Breast epithelium (tissue), 4 donors: ENCODE data around the gene CD99L2. TPM values are rescaled to one million over a fixed set of nuclear protein-coding genes. Genes with fewer than 3 reads are reported as not detected.
A peak's percentile ranks its signal among the peaks of the same experiment; 100 is the strongest.

Experiments used
- DNase-seq, 2 donors: peaks; one replicate each; pipeline ENCODE4 v3.0.0-alpha.2; 2019; ENCODE audit warnings: low spot score in 2 of 2
- H3K27ac ChIP-seq, 2 donors: fragments of 200-600 bp; sonication (generic) in 1 of 2; one replicate each; pipeline ENCODE4 v1.5.1; 2016 to 2019; ENCODE audit warnings: mild to moderate bottlenecking in 1 of 2
- H3K27me3 ChIP-seq, 2 donors: fragments of 200-600 bp; sonication (generic) in 1 of 2; one replicate each; pipeline versions ENCODE4 v1.5.1 to v1.6.0; 2017 to 2019; ENCODE audit warnings: control low read depth in 1 of 2, mild to moderate bottlenecking in 1 of 2
- H3K36me3 ChIP-seq: fragments of 200-600 bp; one replicate; pipeline ENCODE4 v1.5.1; 2019
- H3K4me1 ChIP-seq, 2 donors: fragments of 200-600 bp; sonication (generic); one replicate each; pipeline ENCODE4 v1.5.1; 2016 to 2019; ENCODE audit warnings: control low read depth in 1 of 2
- H3K4me3 ChIP-seq, 3 donors: fragments of 200-600 bp; sonication (generic); 1 replicate in 2 of 3; 2 replicates in 1 of 3; pipeline ENCODE4 v1.5.1; 2016 to 2019; ENCODE audit warnings: mild to moderate bottlenecking in 3 of 3, moderate library complexity in 2 of 3
- H3K9me3 ChIP-seq, 2 donors: fragments of 200-600 bp; sonication (generic) in 1 of 2; one replicate each; pipeline ENCODE4 v1.5.1; 2016 to 2019; ENCODE audit warnings: control low read depth in 1 of 2
- POLR2A ChIP-seq: fragments of 450-650 bp; IDR thresholded peaks from one replicate; pipeline ENCODE4 v1.6.1; 2016; ENCODE audit warnings: antibody characterized with exemption, mild to moderate bottlenecking, moderate library complexity
- POLR2AphosphoS5 ChIP-seq, 3 donors: sonication (generic); formaldehyde crosslinking; IDR thresholded peaks; one replicate each; pipeline ENCODE4 v1.6.1; 2017; ENCODE audit warnings: antibody characterized with exemption in 3 of 3
- intact Hi-C: fragments of 100-400 bp; cut with DNase I; formaldehyde crosslinking; loops from one replicate; pipeline ENCODE4 v1.15.1; 2023; ENCODE audit warnings: low total_unique reads
- total RNA-seq, 3 donors: library from RNA; depleted of rRNA; stranded (reverse); fragments of >200 nt; gene quantifications; one replicate each; pipeline ENCODE4 v1.1.0, GENCODE V29; 2016
- TF ChIP-seq, protein P1 (sequence below), 3 donors: fragments of 450-650 bp; IDR thresholded peaks; one replicate each; pipeline ENCODE4 v1.5.1; 2016 to 2017; ENCODE audit warnings: antibody characterized with exemption in 3 of 3, mild to moderate bottlenecking in 3 of 3, moderate library complexity in 3 of 3

The CD99L2 gene
- total RNA-seq, 3 donors from 2014 or later = 28.1 to 81.4 (median 32.1) TPM

DNA sequence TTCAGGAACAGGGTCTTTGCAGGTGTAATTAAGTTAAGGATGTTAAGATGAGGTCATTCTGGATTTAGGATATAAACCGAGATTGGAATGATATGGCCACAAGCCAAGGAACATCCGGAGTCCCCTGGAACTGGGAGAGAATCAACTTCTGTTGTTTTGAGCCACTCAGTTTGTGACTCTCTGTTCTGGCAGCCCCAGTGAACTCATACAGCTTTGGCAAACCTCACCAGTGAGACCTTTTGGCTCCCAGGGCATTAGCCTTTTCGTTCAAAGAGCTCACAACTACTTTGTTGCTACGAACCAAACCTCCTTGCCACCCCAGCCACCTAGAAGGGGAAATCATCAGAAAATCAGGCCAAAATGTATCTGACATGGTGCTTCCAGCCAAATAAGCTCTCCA lies 124.8 kb downstream of the CD99L2 start:
- Histone ChIP-seq H3K27me3 (peaks cover 0 to 4% of the 10 kb centered on the region in 2 donors), H3K36me3 (no peaks in the 10 kb centered on the region), H3K4me3 (no peak overlapping the region), H3K4me1 (no peaks in the 10 kb centered on the region), H3K9me3 (no peaks in the 10 kb centered on the region), H3K27ac (no peak overlapping the region)
- no peak for DNase-seq
- TF ChIP-seq POLR2AphosphoS5 (IDR thresholded peaks at IDR 0.05) (no peak), POLR2A (no peak)
- TF ChIP-seq, protein P1, sequence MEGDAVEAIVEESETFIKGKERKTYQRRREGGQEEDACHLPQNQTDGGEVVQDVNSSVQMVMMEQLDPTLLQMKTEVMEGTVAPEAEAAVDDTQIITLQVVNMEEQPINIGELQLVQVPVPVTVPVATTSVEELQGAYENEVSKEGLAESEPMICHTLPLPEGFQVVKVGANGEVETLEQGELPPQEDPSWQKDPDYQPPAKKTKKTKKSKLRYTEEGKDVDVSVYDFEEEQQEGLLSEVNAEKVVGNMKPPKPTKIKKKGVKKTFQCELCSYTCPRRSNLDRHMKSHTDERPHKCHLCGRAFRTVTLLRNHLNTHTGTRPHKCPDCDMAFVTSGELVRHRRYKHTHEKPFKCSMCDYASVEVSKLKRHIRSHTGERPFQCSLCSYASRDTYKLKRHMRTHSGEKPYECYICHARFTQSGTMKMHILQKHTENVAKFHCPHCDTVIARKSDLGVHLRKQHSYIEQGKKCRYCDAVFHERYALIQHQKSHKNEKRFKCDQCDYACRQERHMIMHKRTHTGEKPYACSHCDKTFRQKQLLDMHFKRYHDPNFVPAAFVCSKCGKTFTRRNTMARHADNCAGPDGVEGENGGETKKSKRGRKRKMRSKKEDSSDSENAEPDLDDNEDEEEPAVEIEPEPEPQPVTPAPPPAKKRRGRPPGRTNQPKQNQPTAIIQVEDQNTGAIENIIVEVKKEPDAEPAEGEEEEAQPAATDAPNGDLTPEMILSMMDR (IDR thresholded peaks at IDR 0.05) = no peak
- intact Hi-C loops = no loop called here

DNA sequence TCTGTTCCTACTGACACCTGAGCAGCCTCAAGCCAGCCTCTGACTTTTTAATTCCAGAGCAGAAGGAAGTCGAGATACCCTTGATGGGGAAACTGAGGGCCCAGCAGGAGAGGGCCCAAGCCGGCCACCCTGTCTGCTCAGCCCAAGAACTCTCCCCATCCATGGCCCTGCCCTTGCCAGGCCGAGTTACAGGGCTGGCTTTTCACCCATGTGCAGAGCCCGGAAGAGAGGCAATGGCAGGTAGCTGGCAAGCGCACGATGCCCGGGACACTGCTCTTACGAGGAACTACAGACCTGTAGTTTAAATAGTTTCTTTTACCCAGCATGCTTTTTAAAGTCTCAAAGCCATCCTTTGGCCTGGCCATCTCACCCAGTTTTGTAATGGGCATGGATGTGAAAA lies 125.4 kb downstream of the CD99L2 start:
- peaks cover 0 to 4% of the 10 kb centered on the region in 2 donors for H3K27me3 ChIP-seq
- H3K4me3 ChIP-seq = no peak overlapping the region
- intact Hi-C loops = no loop called here
- H3K36me3 ChIP-seq = no peaks in the 10 kb centered on the region
- H3K9me3 ChIP-seq = no peaks in the 10 kb centered on the region
- DNase-seq = no peak
- H3K4me1 ChIP-seq = no peaks in the 10 kb centered on the region
- TF ChIP-seq POLR2A (no peak), POLR2AphosphoS5 (IDR thresholded peaks at IDR 0.05) (no peak)
- TF ChIP-seq, protein P1 (IDR thresholded peaks at IDR 0.05) = no peak
- no peak overlapping the region for H3K27ac ChIP-seq

DNA sequence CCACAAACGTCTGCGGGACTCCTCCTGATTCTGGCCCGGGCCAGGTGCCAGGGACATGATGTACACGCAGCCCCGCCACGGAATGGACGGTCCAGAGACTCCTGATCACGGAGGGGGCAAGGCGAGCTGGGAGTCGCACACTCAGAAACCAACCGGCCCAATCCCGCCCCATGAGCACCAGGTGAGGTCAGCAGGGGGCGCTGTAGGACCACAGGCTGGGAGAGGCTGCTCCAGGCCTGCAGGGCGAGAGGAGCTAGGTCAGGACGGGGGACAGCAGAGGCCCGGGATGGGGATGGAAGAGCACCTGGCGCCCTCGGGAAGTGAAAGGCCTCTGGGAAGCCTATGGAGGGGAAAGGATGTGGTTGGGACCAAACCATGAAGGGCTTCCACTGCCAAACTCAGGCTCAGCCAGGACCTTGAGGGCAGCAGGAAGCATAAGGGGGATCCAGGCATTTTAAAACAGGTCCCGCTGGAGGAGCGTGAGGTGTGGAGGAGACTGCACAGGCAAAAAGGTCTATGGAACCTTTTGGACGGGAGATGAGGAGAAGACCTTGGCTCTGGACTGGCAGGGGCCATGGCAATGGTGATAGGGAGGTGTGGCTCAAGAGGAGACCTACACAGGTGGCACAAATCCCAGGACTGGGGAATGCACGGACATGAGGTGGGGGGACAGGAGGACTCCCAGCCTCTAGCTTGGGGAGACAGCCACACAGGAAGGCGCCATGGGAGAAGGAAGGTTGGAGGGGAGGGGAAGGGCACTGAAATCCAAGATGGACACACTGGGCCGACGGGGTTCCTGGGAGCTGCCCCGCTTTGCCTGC lies 126.1 kb downstream of the CD99L2 start:
- Histone ChIP-seq H3K4me1 (no peaks in the 10 kb centered on the region), H3K27me3 (peaks cover 0 to 4% of the 10 kb centered on the region in 2 donors), H3K4me3 (no peak overlapping the region), H3K36me3 (no peaks in the 10 kb centered on the region), H3K27ac (no peak overlapping the region), H3K9me3 (no peaks in the 10 kb centered on the region)
- DNase-seq = peak; percentile 39 to 72
- TF ChIP-seq POLR2AphosphoS5 (IDR thresholded peaks at IDR 0.05) = no peak
- TF ChIP-seq, protein P1 (IDR thresholded peaks at IDR 0.05) = peak; percentile 49 to 72 (median 65)
- intact Hi-C loops = no loop called here

DNA sequence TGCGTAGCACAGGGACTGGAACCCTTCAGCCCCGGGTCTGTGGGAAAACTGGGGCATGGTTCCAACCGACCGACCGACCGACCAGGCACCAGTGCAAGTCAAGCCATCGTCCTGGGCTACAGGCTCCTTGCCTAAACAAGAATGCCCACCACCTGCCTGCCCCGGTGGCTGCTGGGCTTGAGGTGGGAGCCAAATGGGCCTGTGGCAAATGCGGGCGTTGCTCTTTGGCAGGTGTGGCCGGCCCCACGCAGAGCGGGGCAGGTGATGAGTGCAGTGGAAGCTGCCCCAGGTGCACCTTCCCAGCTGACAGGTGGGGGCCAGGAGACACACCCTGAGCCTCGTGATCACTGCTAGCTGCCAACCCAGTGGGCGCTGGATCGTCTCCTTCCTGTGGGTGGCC lies 127.4 kb downstream of the CD99L2 start:
- no peaks in the 10 kb centered on the region for H3K4me1 ChIP-seq
- no peaks in the 10 kb centered on the region for H3K9me3 ChIP-seq
- no peaks in the 10 kb centered on the region for H3K36me3 ChIP-seq
- H3K27ac ChIP-seq = no peak overlapping the region
- intact Hi-C loops = no loop called here
- DNase-seq = no peak
- TF ChIP-seq POLR2AphosphoS5 (IDR thresholded peaks at IDR 0.05) (no peak), POLR2A (no peak)
- H3K4me3 ChIP-seq = no peak overlapping the region
- H3K27me3 ChIP-seq = peaks cover 0 to 4% of the 10 kb centered on the region in 2 donors

DNA sequence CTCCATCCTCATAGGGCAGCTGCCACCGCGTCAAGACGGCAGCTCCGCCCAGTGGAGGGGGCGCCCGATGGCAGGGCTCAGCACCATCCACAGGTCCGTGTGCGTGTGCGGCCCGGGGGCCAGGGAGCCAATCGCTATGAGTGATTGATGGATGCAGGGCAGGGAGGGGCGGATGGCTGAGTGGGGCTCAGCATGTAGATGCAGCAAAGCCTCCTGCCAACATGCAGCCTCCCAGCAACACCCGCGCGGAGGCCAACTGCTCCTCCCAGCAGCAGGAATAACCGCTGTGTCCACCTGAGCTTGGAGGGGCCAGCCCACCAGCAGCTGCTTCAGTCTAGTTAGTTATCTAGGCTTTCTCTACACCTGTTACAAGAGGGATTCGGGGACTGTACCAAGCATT lies 127.8 kb downstream of the CD99L2 start:
- Histone ChIP-seq H3K27ac (no peak overlapping the region), H3K36me3 (no peaks in the 10 kb centered on the region), H3K27me3 (peaks cover 0 to 4% of the 10 kb centered on the region in 2 donors), H3K9me3 (no peaks in the 10 kb centered on the region), H3K4me1 (no peaks in the 10 kb centered on the region), H3K4me3 (no peak overlapping the region)
- no peak for TF ChIP-seq POLR2AphosphoS5 (IDR thresholded peaks at IDR 0.05)
- TF ChIP-seq, protein P1 (IDR thresholded peaks at IDR 0.05) = no peak
- TF ChIP-seq POLR2A = no peak
- intact Hi-C loops = no loop called here
- DNase-seq = no peak
